HEK293 (cell line): ENCODE results near the gene CDSN.
A peak's percentile ranks its signal among the peaks of the same experiment; 100 is the strongest.

Experiments used
- CTCF ChIA-PET: fragments of 350-600 bp; formaldehyde crosslinking; extraction: SDS; loops from one replicate; lab custom pipeline; 2021; ENCODE audit warnings: antibody characterized with exemption; lab: Yijun Ruan, JAX
- POLR2A ChIA-PET: fragments of 300-600 bp; formaldehyde crosslinking; extraction: SDS; loops from one replicate; lab custom pipeline; 2020; ENCODE audit warnings: antibody characterized with exemption, inconsistent platforms; lab: Yijun Ruan, JAX
- H3K27ac ChIP-seq: fragments of 200-500 bp; sonication (Bioruptor generic); 2 replicates; pipeline ENCODE4 v1.5.1; 2014; ENCODE audit warnings: low read depth, low read length, control low read depth, inconsistent platforms; ENCODE audit errors: extremely low read depth
- H3K36me3 ChIP-seq, 2 experiments: fragments of 200-500 bp in 1 of 2; sonication (Bioruptor generic) in 1 of 2; 1 replicate in 1 of 2; 2 replicates in 1 of 2; pipeline ENCODE4 v1.5.1; 2014 to 2017; ENCODE audit warnings: inconsistent platforms in 2 of 2, low read length in 2 of 2; ENCODE audit not compliant: control insufficient read depth in 2 of 2, insufficient read depth in 1 of 2
- H3K4me1 ChIP-seq: fragments of 200-500 bp; sonication (Bioruptor generic); 2 replicates; pipeline ENCODE4 v1.5.1; 2014; ENCODE audit warnings: mild to moderate bottlenecking, low read length, inconsistent platforms; ENCODE audit not compliant: control insufficient read depth, insufficient read depth
- H3K4me3 ChIP-seq: 2 replicates; pipeline ENCODE4 v1.5.1; 2011; ENCODE audit warnings: low read depth, mild to moderate bottlenecking, control low read depth, low read length, moderate library complexity
- H3K9me3 ChIP-seq: fragments of 200-500 bp; sonication (Bioruptor generic); 2 replicates; pipeline ENCODE4 v1.5.1; 2014; ENCODE audit warnings: low read depth, low read length, inconsistent platforms; ENCODE audit not compliant: control insufficient read depth, insufficient read depth
- BCL11B ChIP-seq: fragments of 450-650 bp; formaldehyde crosslinking; IDR thresholded peaks from 2 replicates; pipeline ENCODE4 v1.5.1; 2016; ENCODE audit warnings: low read depth, missing biosample characterization, missing genetic modification characterization
- MYNN ChIP-seq: fragments of 450-650 bp; formaldehyde crosslinking; IDR thresholded peaks from 2 replicates; pipeline ENCODE4 v1.5.1; 2016; ENCODE audit warnings: missing biosample characterization, missing genetic modification characterization, borderline replicate concordance
- REPIN1 ChIP-seq: fragments of 450-650 bp; formaldehyde crosslinking; IDR thresholded peaks from 2 replicates; pipeline ENCODE4 v1.5.1; 2017; ENCODE audit warnings: missing biosample characterization, missing genetic modification characterization, low read depth
- SCRT2 ChIP-seq: fragments of 450-650 bp; formaldehyde crosslinking; IDR thresholded peaks from 2 replicates; pipeline ENCODE4 v1.5.1; 2016; ENCODE audit warnings: missing biosample characterization, missing genetic modification characterization
- ZBTB1 ChIP-seq: fragments of 450-650 bp; formaldehyde crosslinking; IDR thresholded peaks from 2 replicates; pipeline ENCODE4 v1.5.1; 2016; ENCODE audit warnings: missing biosample characterization, missing genetic modification characterization
- ZBTB17 ChIP-seq: fragments of 450-650 bp; formaldehyde crosslinking; IDR thresholded peaks from 2 replicates; pipeline ENCODE4 v1.5.1; 2016; ENCODE audit warnings: missing biosample characterization, missing genetic modification characterization
- ZNF114 ChIP-seq: fragments of 450-650 bp; formaldehyde crosslinking; IDR thresholded peaks from 2 replicates; pipeline ENCODE4 v1.5.0; 2017; ENCODE audit warnings: missing biosample characterization, missing genetic modification characterization
- ZNF157 ChIP-seq: fragments of 450-650 bp; formaldehyde crosslinking; IDR thresholded peaks from 2 replicates; pipeline ENCODE4 v1.5.1; 2016; ENCODE audit warnings: missing biosample characterization, missing genetic modification characterization
- ZNF335 ChIP-seq: fragments of 450-650 bp; formaldehyde crosslinking; conservative IDR thresholded peaks from 2 replicates; pipeline ENCODE4 v1.5.1; 2016; ENCODE audit warnings: missing biosample characterization, missing genetic modification characterization
- ZNF354C ChIP-seq: fragments of 450-650 bp; formaldehyde crosslinking; IDR thresholded peaks from 2 replicates; pipeline ENCODE4 v1.5.1; 2016; ENCODE audit warnings: missing biosample characterization, missing genetic modification characterization, low read depth, borderline replicate concordance
- ZNF426 ChIP-seq: fragments of 450-650 bp; formaldehyde crosslinking; IDR thresholded peaks from 2 replicates; pipeline ENCODE4 v1.5.1; 2017; ENCODE audit warnings: missing biosample characterization, missing genetic modification characterization, mild to moderate bottlenecking, inconsistent platforms, moderate library complexity
- ZNF529 ChIP-seq: fragments of 450-650 bp; formaldehyde crosslinking; IDR thresholded peaks from 2 replicates; pipeline ENCODE4 v1.5.1; 2017; ENCODE audit warnings: missing genetic modification characterization, missing biosample characterization; ENCODE audit not compliant: insufficient replicate concordance
- ZNF626 ChIP-seq: fragments of 450-650 bp; sonication (Bioruptor Pico); formaldehyde crosslinking; IDR thresholded peaks from 2 replicates; pipeline ENCODE4 v1.5.1; 2018; ENCODE audit warnings: missing biosample characterization, missing genetic modification characterization, inconsistent platforms
- ZNF670 ChIP-seq: fragments of 450-650 bp; formaldehyde crosslinking; IDR thresholded peaks from 2 replicates; pipeline ENCODE4 v1.5.1; 2016; ENCODE audit warnings: missing biosample characterization, missing genetic modification characterization, low read depth
- ZNF777 ChIP-seq: fragments of 450-650 bp; formaldehyde crosslinking; IDR thresholded peaks from 2 replicates; pipeline ENCODE4 v1.5.1; 2017; ENCODE audit warnings: missing biosample characterization, missing genetic modification characterization, borderline replicate concordance
- ZNF785 ChIP-seq: fragments of 450-650 bp; formaldehyde crosslinking; IDR thresholded peaks from 2 replicates; pipeline ENCODE4 v1.5.1; 2016; ENCODE audit warnings: missing biosample characterization, missing genetic modification characterization
- ZNF792 ChIP-seq: fragments of 450-650 bp; formaldehyde crosslinking; IDR thresholded peaks from 2 replicates; pipeline ENCODE4 v1.5.1; 2016; ENCODE audit warnings: missing biosample characterization, missing genetic modification characterization
- TF ChIP-seq, protein P1 (sequence below): fragments of 450-650 bp; formaldehyde crosslinking; IDR thresholded peaks from 2 replicates; pipeline ENCODE4 v1.5.1; 2016; ENCODE audit warnings: missing biosample characterization, missing genetic modification characterization
- TF ChIP-seq, protein P2 (sequence below): fragments of 450-650 bp; formaldehyde crosslinking; IDR thresholded peaks from 2 replicates; pipeline ENCODE4 v1.5.1; 2016; ENCODE audit warnings: missing biosample characterization, missing genetic modification characterization
- TF ChIP-seq, protein P3 (sequence below): fragments of 450-650 bp; formaldehyde crosslinking; IDR thresholded peaks from 2 replicates; pipeline ENCODE4 v1.5.1; 2016; ENCODE audit warnings: missing biosample characterization, missing genetic modification characterization
- TF ChIP-seq, protein P4 (sequence below): fragments of 450-650 bp; formaldehyde crosslinking; IDR thresholded peaks from 2 replicates; pipeline ENCODE4 v1.5.1; 2016; ENCODE audit warnings: missing biosample characterization, missing genetic modification characterization

Gene CDSN

DNA sequence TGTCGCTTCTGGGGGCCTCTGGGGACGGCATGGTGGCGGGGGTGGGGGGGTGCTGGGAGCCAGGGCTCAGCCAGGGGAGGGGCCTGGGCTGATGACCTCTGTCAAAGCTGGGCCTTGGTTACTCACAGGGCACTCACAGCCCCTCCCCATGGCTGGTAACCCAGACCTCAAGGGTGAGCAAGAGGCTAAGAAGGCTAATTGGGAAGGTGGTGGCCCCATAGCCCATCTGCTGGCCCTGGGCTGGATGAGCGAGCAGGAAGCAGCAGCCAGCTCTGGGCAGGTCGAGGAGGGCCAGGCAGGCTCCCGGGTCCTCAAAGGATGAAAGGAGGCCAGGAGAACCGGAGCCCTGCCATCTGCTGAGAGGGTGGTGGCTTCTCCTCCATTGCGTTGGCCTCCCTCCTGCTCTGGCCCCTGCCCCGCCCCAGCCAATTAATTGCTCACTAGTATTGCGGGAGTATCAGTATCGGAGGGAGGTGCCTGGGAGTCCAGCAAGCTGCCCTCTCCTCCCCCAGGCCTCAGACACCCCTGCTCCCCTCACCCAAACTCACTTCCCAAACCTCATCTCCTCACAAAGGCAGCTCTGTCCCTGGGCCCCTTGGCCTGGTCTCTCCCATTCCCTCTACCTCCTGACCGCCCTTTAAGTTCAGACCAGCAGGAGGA is 1.0 kb upstream of the CDSN start:
- Histone ChIP-seq H3K4me1 (peaks cover 10% of the 10 kb centered on the region), H3K9me3 (no peaks in the 10 kb centered on the region), H3K27ac (no peak overlapping the region), H3K4me3 (no peak overlapping the region), H3K36me3 (no peaks in the 10 kb centered on the region)
- POLR2A ChIA-PET, result no interaction called here
- TF ChIP-seq ZNF670 (tag by site-specific recombination) (no peak), ZNF792 (tag by site-specific recombination) (no peak), ZNF157 (tag by site-specific recombination) (no peak), ZNF785 (tag by site-specific recombination) (no peak), MYNN (tag by site-specific recombination) (no peak), ZNF626 (tag by site-specific recombination) (no peak), ZNF354C (no peak), ZNF114 (no peak), ZNF777 (tag by site-specific recombination) (no peak), ZNF426 (tag by site-specific recombination) (no peak), ZBTB17 (tag by site-specific recombination) (no peak), REPIN1 (no peak)
- TF ChIP-seq, protein P1, sequence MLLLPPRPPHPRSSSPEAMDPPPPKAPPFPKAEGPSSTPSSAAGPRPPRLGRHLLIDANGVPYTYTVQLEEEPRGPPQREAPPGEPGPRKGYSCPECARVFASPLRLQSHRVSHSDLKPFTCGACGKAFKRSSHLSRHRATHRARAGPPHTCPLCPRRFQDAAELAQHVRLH, result no peak
- TF ChIP-seq, protein P2, sequence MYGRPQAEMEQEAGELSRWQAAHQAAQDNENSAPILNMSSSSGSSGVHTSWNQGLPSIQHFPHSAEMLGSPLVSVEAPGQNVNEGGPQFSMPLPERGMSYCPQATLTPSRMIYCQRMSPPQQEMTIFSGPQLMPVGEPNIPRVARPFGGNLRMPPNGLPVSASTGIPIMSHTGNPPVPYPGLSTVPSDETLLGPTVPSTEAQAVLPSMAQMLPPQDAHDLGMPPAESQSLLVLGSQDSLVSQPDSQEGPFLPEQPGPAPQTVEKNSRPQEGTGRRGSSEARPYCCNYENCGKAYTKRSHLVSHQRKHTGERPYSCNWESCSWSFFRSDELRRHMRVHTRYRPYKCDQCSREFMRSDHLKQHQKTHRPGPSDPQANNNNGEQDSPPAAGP, result no peak
- CTCF ChIA-PET, result interaction anchor here (0.7 kb wide), 1 partner anchor 299 kb away, joined by 6 read pairs; no protein-coding TSS in a partner anchor

DNA sequence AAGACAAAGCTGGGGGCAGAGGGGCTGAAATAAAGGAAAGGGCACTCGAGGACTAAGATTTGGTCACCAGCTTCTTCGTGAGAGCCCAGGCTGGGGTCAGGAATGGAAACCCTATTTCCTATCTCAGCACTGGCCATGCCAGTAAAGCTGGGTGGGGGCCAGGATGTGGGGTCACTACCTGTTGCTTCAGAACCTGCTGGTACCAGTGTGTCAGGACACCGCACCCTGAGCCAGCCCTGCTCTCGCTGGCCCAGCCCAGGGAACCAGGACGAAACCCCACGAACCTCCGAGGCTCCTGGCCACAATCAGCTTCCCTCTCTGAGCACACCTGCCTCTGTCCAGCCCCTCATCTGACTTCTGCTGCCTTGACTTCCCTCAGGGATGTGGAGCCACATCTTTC is 2.1 kb downstream of the CDSN start:
- Histone ChIP-seq H3K27ac (no peak overlapping the region), H3K4me1 (peaks cover 14% of the 10 kb centered on the region), H3K36me3 (no peaks in the 10 kb centered on the region), H3K9me3 (no peaks in the 10 kb centered on the region), H3K4me3 (no peak overlapping the region)
- ChIA-PET CTCF (interaction anchor here (0.6 to 8.3 kb wide), 9 partner anchors 9 to 1380 kb away, joined by 3 to 60 read pairs (median 3); partner anchors contain the start of genes CCHCR1 and TCF19), POLR2A (interaction anchor here (0.7 kb wide), 1 partner anchor 45 kb away, joined by 6 read pairs; no protein-coding TSS in a partner anchor)
- TF ChIP-seq SCRT2 (tag by site-specific recombination) (peak; percentile 91), ZNF529 (no peak), ZNF626 (tag by site-specific recombination) (no peak), BCL11B (no peak), ZNF335 (tag by site-specific recombination) (no peak), ZBTB1 (no peak)
- TF ChIP-seq, protein P3, sequence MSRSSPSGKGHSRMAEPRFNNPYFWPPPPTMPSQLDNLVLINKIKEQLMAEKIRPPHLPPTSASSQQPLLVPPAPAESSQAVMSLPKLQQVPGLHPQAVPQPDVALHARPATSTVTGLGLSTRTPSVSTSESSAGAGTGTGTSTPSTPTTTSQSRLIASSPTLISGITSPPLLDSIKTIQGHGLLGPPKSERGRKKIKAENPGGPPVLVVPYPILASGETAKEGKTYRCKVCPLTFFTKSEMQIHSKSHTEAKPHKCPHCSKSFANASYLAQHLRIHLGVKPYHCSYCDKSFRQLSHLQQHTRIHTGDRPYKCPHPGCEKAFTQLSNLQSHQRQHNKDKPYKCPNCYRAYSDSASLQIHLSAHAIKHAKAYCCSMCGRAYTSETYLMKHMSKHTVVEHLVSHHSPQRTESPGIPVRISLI, result no peak
- TF ChIP-seq, protein P4, sequence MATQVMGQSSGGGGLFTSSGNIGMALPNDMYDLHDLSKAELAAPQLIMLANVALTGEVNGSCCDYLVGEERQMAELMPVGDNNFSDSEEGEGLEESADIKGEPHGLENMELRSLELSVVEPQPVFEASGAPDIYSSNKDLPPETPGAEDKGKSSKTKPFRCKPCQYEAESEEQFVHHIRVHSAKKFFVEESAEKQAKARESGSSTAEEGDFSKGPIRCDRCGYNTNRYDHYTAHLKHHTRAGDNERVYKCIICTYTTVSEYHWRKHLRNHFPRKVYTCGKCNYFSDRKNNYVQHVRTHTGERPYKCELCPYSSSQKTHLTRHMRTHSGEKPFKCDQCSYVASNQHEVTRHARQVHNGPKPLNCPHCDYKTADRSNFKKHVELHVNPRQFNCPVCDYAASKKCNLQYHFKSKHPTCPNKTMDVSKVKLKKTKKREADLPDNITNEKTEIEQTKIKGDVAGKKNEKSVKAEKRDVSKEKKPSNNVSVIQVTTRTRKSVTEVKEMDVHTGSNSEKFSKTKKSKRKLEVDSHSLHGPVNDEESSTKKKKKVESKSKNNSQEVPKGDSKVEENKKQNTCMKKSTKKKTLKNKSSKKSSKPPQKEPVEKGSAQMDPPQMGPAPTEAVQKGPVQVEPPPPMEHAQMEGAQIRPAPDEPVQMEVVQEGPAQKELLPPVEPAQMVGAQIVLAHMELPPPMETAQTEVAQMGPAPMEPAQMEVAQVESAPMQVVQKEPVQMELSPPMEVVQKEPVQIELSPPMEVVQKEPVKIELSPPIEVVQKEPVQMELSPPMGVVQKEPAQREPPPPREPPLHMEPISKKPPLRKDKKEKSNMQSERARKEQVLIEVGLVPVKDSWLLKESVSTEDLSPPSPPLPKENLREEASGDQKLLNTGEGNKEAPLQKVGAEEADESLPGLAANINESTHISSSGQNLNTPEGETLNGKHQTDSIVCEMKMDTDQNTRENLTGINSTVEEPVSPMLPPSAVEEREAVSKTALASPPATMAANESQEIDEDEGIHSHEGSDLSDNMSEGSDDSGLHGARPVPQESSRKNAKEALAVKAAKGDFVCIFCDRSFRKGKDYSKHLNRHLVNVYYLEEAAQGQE, result peak; percentile 63
